H9 (cell line): ENCODE results near the gene FGF11. TPM values are rescaled to one million over a fixed set of nuclear protein-coding genes. Genes with fewer than 3 reads are reported as not detected.

Experiments
- DNase-seq: peaks from one replicate; pipeline ENCODE4 v3.0.0-alpha.2; 2017
- H2AFZ ChIP-seq: one replicate; pipeline ENCODE4 v1.6.1; 2013; ENCODE audit warnings: mild to moderate bottlenecking, low read length, control low read depth, moderate library complexity
- H2AK5ac ChIP-seq: 2 replicates; pipeline ENCODE4 v1.6.1; 2013; ENCODE audit warnings: low read length, control low read depth, mixed read lengths; ENCODE audit not compliant: insufficient read length
- H2BK120ac ChIP-seq: one replicate; pipeline ENCODE4 v1.6.1; 2013; ENCODE audit warnings: low read depth, mild to moderate bottlenecking, low read length, control low read depth, inconsistent platforms; ENCODE audit not compliant: poor library complexity, severe bottlenecking
- H2BK12ac ChIP-seq: 2 replicates; pipeline ENCODE4 v1.6.1; 2013; ENCODE audit warnings: low read length, control low read depth, mixed read lengths, low read depth; ENCODE audit not compliant: insufficient read length
- H2BK15ac ChIP-seq: 2 replicates; pipeline ENCODE4 v1.6.1; 2013; ENCODE audit warnings: low read depth, low read length, control low read depth
- H2BK20ac ChIP-seq: one replicate; pipeline ENCODE4 v1.6.1; 2013; ENCODE audit warnings: low read depth, mild to moderate bottlenecking, low read length, control low read depth, inconsistent platforms; ENCODE audit not compliant: poor library complexity, severe bottlenecking
- H2BK5ac ChIP-seq: 2 replicates; pipeline ENCODE4 v1.6.1; 2013; ENCODE audit warnings: low read length, control low read depth, mixed read lengths; ENCODE audit not compliant: insufficient read length
- H3K14ac ChIP-seq: 2 replicates; pipeline ENCODE4 v1.6.1; 2013; ENCODE audit warnings: low read length, control low read depth; ENCODE audit not compliant: insufficient read depth
- H3K18ac ChIP-seq: 2 replicates; pipeline ENCODE4 v1.6.1; 2013; ENCODE audit warnings: low read depth, mild to moderate bottlenecking, mixed read lengths, low read length, control low read depth; ENCODE audit not compliant: insufficient read length
- H3K23ac ChIP-seq: 2 replicates; pipeline ENCODE4 v1.6.1; 2013; ENCODE audit warnings: low read length, control low read depth, mixed read lengths, low read depth; ENCODE audit not compliant: insufficient read length
- H3K23me2 ChIP-seq: 2 replicates; pipeline ENCODE4 v1.6.1; 2013; ENCODE audit warnings: low read depth, mild to moderate bottlenecking, mixed read lengths, low read length, control low read depth; ENCODE audit not compliant: insufficient read length, poor library complexity, severe bottlenecking
- H3K27ac ChIP-seq: 2 replicates; pipeline ENCODE4 v1.5.1; 2013; ENCODE audit warnings: low read length, control low read depth, mixed read lengths, low read depth; ENCODE audit not compliant: insufficient read length
- H3K27me3 ChIP-seq: 2 replicates; pipeline ENCODE4 v1.6.1; 2013; ENCODE audit warnings: low read length, control low read depth, inconsistent platforms; ENCODE audit not compliant: insufficient read depth
- H3K4ac ChIP-seq: 2 replicates; pipeline ENCODE4 v1.6.1; 2013; ENCODE audit warnings: low read depth, mild to moderate bottlenecking, control low read depth, inconsistent platforms, low read length, moderate library complexity
- H3K4me1 ChIP-seq: 2 replicates; pipeline ENCODE4 v1.6.1; 2013; ENCODE audit warnings: low read length, control low read depth, inconsistent platforms; ENCODE audit not compliant: insufficient read depth
- H3K4me2 ChIP-seq: 2 replicates; pipeline ENCODE4 v1.6.1; 2013; ENCODE audit warnings: low read length, control low read depth, mixed read lengths; ENCODE audit not compliant: insufficient read length, insufficient read depth
- H3K56ac ChIP-seq: 2 replicates; pipeline ENCODE4 v1.6.1; 2013; ENCODE audit warnings: low read depth, mild to moderate bottlenecking, mixed read lengths, low read length, control low read depth; ENCODE audit not compliant: insufficient read length
- H3K79me1 ChIP-seq: 2 replicates; pipeline ENCODE4 v1.6.1; 2013; ENCODE audit warnings: low read depth, mild to moderate bottlenecking, moderate library complexity, low read length, control low read depth, inconsistent platforms; ENCODE audit not compliant: insufficient read depth, poor library complexity, severe bottlenecking
- H3K79me2 ChIP-seq: 2 replicates; pipeline ENCODE4 v1.6.1; 2013; ENCODE audit warnings: low read length, control low read depth, inconsistent platforms; ENCODE audit not compliant: insufficient read depth
- H3K9ac ChIP-seq: 2 replicates; pipeline ENCODE4 v1.6.1; 2013; ENCODE audit warnings: low read length, control low read depth, mixed read lengths; ENCODE audit not compliant: insufficient read length; ENCODE audit errors: extremely low read depth
- H3K9me3 ChIP-seq: one replicate; pipeline ENCODE4 v1.6.1; 2013; ENCODE audit warnings: low read depth, low read length, inconsistent platforms; ENCODE audit not compliant: control insufficient read depth
- H3T11ph ChIP-seq: one replicate; pipeline ENCODE4 v1.6.1; 2013; ENCODE audit warnings: mild to moderate bottlenecking, low read length, control low read depth, inconsistent platforms
- H4K20me1 ChIP-seq: one replicate; pipeline ENCODE4 v1.6.1; 2013; ENCODE audit not compliant: control insufficient read depth, insufficient read length, insufficient read depth
- H4K5ac ChIP-seq: 2 replicates; pipeline ENCODE4 v1.6.1; 2013; ENCODE audit warnings: low read depth, mild to moderate bottlenecking, mixed read lengths, low read length, control low read depth; ENCODE audit not compliant: insufficient read length
- H4K8ac ChIP-seq: replicated peaks from 2 replicates; pipeline ENCODE4 v1.6.1; 2013; ENCODE audit warnings: low read length, control low read depth, mixed read lengths, low read depth; ENCODE audit not compliant: insufficient read length
- H4K91ac ChIP-seq: 2 replicates; pipeline ENCODE4 v1.6.1; 2013; ENCODE audit warnings: low read depth, mild to moderate bottlenecking, moderate library complexity, mixed read lengths, low read length, control low read depth; ENCODE audit not compliant: insufficient read length
- H3K27ac Mint-ChIP-seq, 3 experiments: 2 replicates in 2 of 3; 3 replicates in 1 of 3; pipeline ENCODE4 v1.8.0; 2020 to 2021; ENCODE audit warnings: mixed read lengths in 3 of 3, mild to moderate bottlenecking in 1 of 3, moderate library complexity in 1 of 3
- H3K27me3 Mint-ChIP-seq: 2 replicates; pipeline ENCODE4 v1.8.0; 2021; ENCODE audit warnings: low read depth, mild to moderate bottlenecking, moderate library complexity, mixed read lengths
- H3K36me3 Mint-ChIP-seq, 3 experiments: 2 replicates in 2 of 3; 3 replicates in 1 of 3; pipeline ENCODE4 v1.8.0; 2020 to 2021; ENCODE audit warnings: low read depth in 3 of 3, mixed read lengths in 3 of 3; ENCODE audit not compliant: insufficient read depth in 1 of 3
- H3K4me1 Mint-ChIP-seq, 2 experiments: 2 replicates each; pipeline ENCODE4 v1.8.0; 2020; ENCODE audit warnings: mixed read lengths in 2 of 2
- H3K4me3 Mint-ChIP-seq, 2 experiments: 2 replicates in 1 of 2; 3 replicates in 1 of 2; pipeline ENCODE4 v1.8.0; 2020 to 2021; ENCODE audit warnings: mild to moderate bottlenecking in 2 of 2, mixed read lengths in 2 of 2, moderate library complexity in 1 of 2
- H3K9me3 Mint-ChIP-seq, 2 experiments: 2 replicates in 1 of 2; 3 replicates in 1 of 2; pipeline ENCODE4 v1.8.0; 2020; ENCODE audit warnings: mild to moderate bottlenecking in 2 of 2, mixed read lengths in 2 of 2, moderate library complexity in 1 of 2
- CTCF ChIP-seq: fragments of 200-600 bp; sonication (generic); conservative IDR thresholded peaks from 3 replicates; pipeline ENCODE4 v1.8.0; 2021; ENCODE audit warnings: antibody characterized with exemption, mild to moderate bottlenecking
- WGBS: extraction: QIAGEN DNeasy Blood & Tissue Kit; methylation state at CpG from one replicate; pipeline ENCODE4 v1.1.7; 2013; ENCODE audit warnings: missing lambda C conversion rate, low lambda C conversion rate, mixed read lengths; ENCODE audit not compliant: insufficient read length; ENCODE audit errors: extremely low coverage; 5-methylcytosine and 5-hydroxymethylcytosine counted together
- total RNA-seq: library from RNA; stranded (reverse); gene quantifications from 2 replicates; pipeline ENCODE4 v1.2.1, GENCODE V29; 2021

FGF11 gene
- total RNA-seq, 1 experiment from 2014 or later = 15.2 TPM

GRCh38 chr17:7409716-7410115, 29.6 kb upstream of the FGF11 start:
- Mint-ChIP-seq H3K4me3 (peak overlapping the region in 1 of 2 experiments; percentile 18; a peak in 1 of 5 replicates), H3K36me3 (peaks cover 16 to 38% (median 27%) of the 10 kb centered on the region in 3 experiments), H3K27ac (no peak overlapping the region; a peak in 1 of 7 replicates), H3K4me1 (peaks cover 18 to 38% of the 10 kb centered on the region in 2 experiments), H3K9me3 (peaks cover 0 to 2% of the 10 kb centered on the region in 2 experiments; a peak in 1 of 5 replicates), H3K27me3 (no peaks in the 10 kb centered on the region)
- Histone ChIP-seq H4K91ac (no peak overlapping the region), H3K79me1 (no peaks in the 10 kb centered on the region), H3K9ac (no peak overlapping the region), H2BK20ac (no peak overlapping the region), H3K23ac (no peak overlapping the region), H2AFZ (no peak overlapping the region), H3K56ac (no peak overlapping the region), H2BK15ac (no peak overlapping the region), H3K4ac (no peak overlapping the region), H3K9me3 (no peaks in the 10 kb centered on the region), H3K23me2 (peaks cover 5% of the 10 kb centered on the region), H3T11ph (no peak overlapping the region), H3K27me3 (no peaks in the 10 kb centered on the region), H3K4me2 (no peak overlapping the region), H2BK120ac (no peak overlapping the region), H2BK5ac (no peak overlapping the region), H2AK5ac (no peak overlapping the region), H3K18ac (no peak overlapping the region), H3K14ac (no peak overlapping the region), H3K79me2 (no peaks in the 10 kb centered on the region), H4K8ac (no peak overlapping the region), H2BK12ac (no peak overlapping the region), H4K5ac (no peak overlapping the region), H4K20me1 (no peaks in the 10 kb centered on the region), H3K4me1 (no peaks in the 10 kb centered on the region; the same call in 1 of the 2 replicates), H3K27ac (no peak overlapping the region)
- no CpG with 5 or more reads among the region's 6 CpGs for WGBS
- no peak for TF ChIP-seq CTCF
- no peak for DNase-seq
